K562 (cell line): ENCODE measurements around the gene CBX3. TPM values are rescaled to one million over a fixed set of nuclear protein-coding genes. Genes with fewer than 3 reads are reported as not detected.

Experiments
- ETS2 ChIP-seq: IDR thresholded peaks from 2 replicates; pipeline ENCODE4 v1.6.1; 2016; ENCODE audit warnings: borderline replicate concordance, missing genetic modification characterization, mild to moderate bottlenecking, moderate library complexity, missing compliant biosample characterization; ENCODE audit not compliant: poor library complexity, severe bottlenecking
- ETV5 ChIP-seq: sonication (generic); formaldehyde crosslinking; IDR thresholded peaks from 2 replicates; pipeline ENCODE4 v1.4.0; 2020; ENCODE audit warnings: low read depth, mild to moderate bottlenecking, missing genetic modification reagents
- PCBP1 ChIP-seq: fragments of 200-400 bp; formaldehyde crosslinking; IDR thresholded peaks from 2 replicates; pipeline ENCODE4 v1.6.1; 2018; ENCODE audit warnings: mild to moderate bottlenecking, low read depth, low read length; ENCODE audit not compliant: poor library complexity, severe bottlenecking
- POLR2A ChIP-seq: fragments of 450-650 bp; conservative IDR thresholded peaks from 2 replicates; pipeline ENCODE4 v1.6.1; 2016
- XRCC3 ChIP-seq: fragments of 450-650 bp; IDR thresholded peaks from 2 replicates; pipeline ENCODE4 v1.6.1; 2017; ENCODE audit warnings: mild to moderate bottlenecking, moderate library complexity
- ZNF23 ChIP-seq: fragments of 250-450 bp; sonication (Bioruptor Pico); IDR thresholded peaks from 2 replicates; pipeline ENCODE4 v1.4.0; 2020; ENCODE audit warnings: mild to moderate bottlenecking
- ZNF282 ChIP-seq: sonication (generic); formaldehyde crosslinking; IDR thresholded peaks from 2 replicates; pipeline ENCODE4 v1.8.1; 2023; ENCODE audit warnings: missing genetic modification reagents
- ZNF445 ChIP-seq: fragments of 250-450 bp; sonication (Bioruptor Pico); IDR thresholded peaks from 2 replicates; pipeline ENCODE4 v1.4.0; 2020; ENCODE audit warnings: low read depth, mild to moderate bottlenecking, moderate library complexity
- ZNF584 ChIP-seq: fragments of 200-800 bp; sonication (Bioruptor generic); IDR thresholded peaks from 2 replicates; pipeline ENCODE4 v1.6.1; 2016; ENCODE audit warnings: low read depth, mild to moderate bottlenecking, missing genetic modification characterization, missing compliant biosample characterization
- polyA plus RNA-seq, 8 experiments: library from polyadenylated mRNA; depleted of rRNA in 4 of 8; stranded (reverse) in 5 of 8; unstranded in 3 of 8; fragments of >200 nt; fragmentation: Nextera tagmentation in 2 of 8; fragmentation: Illumina TruSeq in 1 of 8; extraction: Ambion mirVana in 2 of 8; extraction: Trizol in 1 of 8; gene quantifications; 2 replicates each; pipeline versions ENCODE4 v1.2.1 to v1.2.3, GENCODE V29; 2011 to 2014; ENCODE audit warnings: inconsistent platforms in 1 of 8, missing spikeins in 1 of 8
- total RNA-seq, 7 experiments: library from RNA; depleted of rRNA in 6 of 7; stranded (reverse); fragments of >200 nt in 6 of 7; fragmentation: Illumina TruSeq in 2 of 7; extraction: Trizol in 2 of 7; gene quantifications; 2 replicates each; pipeline versions ENCODE4 v1.2.1 to v1.2.3, GENCODE V29; 2011 to 2021; ENCODE audit warnings: low replicate concordance in 1 of 7
- TF ChIP-seq, protein P1 (sequence below): fragments of 250-450 bp; sonication (Bioruptor Pico); IDR thresholded peaks from 2 replicates; pipeline ENCODE4 v1.8.0; 2022; ENCODE audit warnings: inconsistent platforms, mild to moderate bottlenecking, moderate library complexity, borderline replicate concordance
- TF ChIP-seq, protein P2 (sequence below): sonication (generic); formaldehyde crosslinking; IDR thresholded peaks from 2 replicates; pipeline ENCODE4 v1.8.1; 2023; ENCODE audit warnings: mild to moderate bottlenecking, missing genetic modification reagents
- TF ChIP-seq, protein P3 (sequence below): fragments of 250-450 bp; sonication (Bioruptor Pico); IDR thresholded peaks from 2 replicates; pipeline ENCODE4 v1.9.0; 2021; ENCODE audit warnings: mild to moderate bottlenecking, inconsistent platforms
- TF ChIP-seq, protein P4 (sequence below): sonication (generic); formaldehyde crosslinking; IDR thresholded peaks from 2 replicates; pipeline ENCODE4 v1.8.0; 2022; ENCODE audit warnings: mild to moderate bottlenecking, missing genetic modification reagents
- TF ChIP-seq, protein P5 (sequence below): fragments of 450-650 bp; IDR thresholded peaks from one replicate; pipeline ENCODE4 v1.6.1; 2018; ENCODE audit warnings: mild to moderate bottlenecking, moderate library complexity; ENCODE audit not compliant: partially characterized antibody
- TF ChIP-seq, protein P6 (sequence below): sonication (generic); formaldehyde crosslinking; IDR thresholded peaks from 2 replicates; pipeline ENCODE4 v1.8.1; 2022; ENCODE audit warnings: missing genetic modification reagents

Gene CBX3
- total and polyA plus RNA-seq, 9 of the 15 experiments (the other 6 are each of a cell fraction or from before 2014, with no cell fraction given), result 198 to 413 (median 328) TPM

DNA sequence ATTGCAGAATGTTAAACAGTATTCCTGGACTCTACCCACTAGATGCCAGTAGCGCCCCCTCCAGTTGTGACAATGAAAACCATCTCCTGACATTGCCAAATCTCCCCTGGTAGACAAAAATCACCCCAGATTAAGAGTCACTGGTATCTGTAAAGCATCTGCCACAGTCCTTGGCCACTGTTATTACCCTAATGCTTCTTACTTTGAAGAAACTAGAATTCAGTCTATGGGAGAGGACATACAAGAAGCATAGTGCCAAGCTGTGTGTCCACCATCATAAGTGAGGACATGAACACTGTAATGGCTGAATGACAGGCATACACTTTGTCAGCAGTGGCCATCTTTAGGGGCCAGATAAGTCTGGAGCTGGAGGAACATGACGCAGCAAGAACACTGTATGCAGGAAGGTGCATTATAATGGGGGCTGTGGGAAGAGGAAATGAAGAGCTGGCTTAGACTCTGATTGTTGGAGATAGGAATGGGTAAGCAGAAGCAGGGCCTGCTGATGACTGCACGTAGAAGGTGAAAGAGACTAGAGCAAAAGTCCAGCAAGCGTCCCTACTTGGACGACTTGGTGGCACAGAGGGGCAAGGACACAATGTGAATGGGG lies 32.5 kb downstream of the CBX3 start (continued):
- peak; percentile 50; the same call in 1 of the 2 replicates for TF ChIP-seq ZNF445 (CRISPR knock-in tag)
- TF ChIP-seq PCBP1, result no peak
- TF ChIP-seq ZNF584 (CRISPR knock-in tag), result no peak
- TF ChIP-seq ETV5, result peak; percentile 73; the same call in 1 of the 2 replicates
- TF ChIP-seq, protein P1, sequence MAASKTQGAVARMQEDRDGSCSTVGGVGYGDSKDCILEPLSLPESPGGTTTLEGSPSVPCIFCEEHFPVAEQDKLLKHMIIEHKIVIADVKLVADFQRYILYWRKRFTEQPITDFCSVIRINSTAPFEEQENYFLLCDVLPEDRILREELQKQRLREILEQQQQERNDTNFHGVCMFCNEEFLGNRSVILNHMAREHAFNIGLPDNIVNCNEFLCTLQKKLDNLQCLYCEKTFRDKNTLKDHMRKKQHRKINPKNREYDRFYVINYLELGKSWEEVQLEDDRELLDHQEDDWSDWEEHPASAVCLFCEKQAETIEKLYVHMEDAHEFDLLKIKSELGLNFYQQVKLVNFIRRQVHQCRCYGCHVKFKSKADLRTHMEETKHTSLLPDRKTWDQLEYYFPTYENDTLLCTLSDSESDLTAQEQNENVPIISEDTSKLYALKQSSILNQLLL (CRISPR knock-in tag), result no peak
- TF ChIP-seq POLR2A, result peak; percentile 49; the same call in 1 of the 2 replicates
- TF ChIP-seq, protein P2, sequence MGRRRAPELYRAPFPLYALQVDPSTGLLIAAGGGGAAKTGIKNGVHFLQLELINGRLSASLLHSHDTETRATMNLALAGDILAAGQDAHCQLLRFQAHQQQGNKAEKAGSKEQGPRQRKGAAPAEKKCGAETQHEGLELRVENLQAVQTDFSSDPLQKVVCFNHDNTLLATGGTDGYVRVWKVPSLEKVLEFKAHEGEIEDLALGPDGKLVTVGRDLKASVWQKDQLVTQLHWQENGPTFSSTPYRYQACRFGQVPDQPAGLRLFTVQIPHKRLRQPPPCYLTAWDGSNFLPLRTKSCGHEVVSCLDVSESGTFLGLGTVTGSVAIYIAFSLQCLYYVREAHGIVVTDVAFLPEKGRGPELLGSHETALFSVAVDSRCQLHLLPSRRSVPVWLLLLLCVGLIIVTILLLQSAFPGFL (CRISPR knock-in tag), result no peak
- TF ChIP-seq, protein P3, sequence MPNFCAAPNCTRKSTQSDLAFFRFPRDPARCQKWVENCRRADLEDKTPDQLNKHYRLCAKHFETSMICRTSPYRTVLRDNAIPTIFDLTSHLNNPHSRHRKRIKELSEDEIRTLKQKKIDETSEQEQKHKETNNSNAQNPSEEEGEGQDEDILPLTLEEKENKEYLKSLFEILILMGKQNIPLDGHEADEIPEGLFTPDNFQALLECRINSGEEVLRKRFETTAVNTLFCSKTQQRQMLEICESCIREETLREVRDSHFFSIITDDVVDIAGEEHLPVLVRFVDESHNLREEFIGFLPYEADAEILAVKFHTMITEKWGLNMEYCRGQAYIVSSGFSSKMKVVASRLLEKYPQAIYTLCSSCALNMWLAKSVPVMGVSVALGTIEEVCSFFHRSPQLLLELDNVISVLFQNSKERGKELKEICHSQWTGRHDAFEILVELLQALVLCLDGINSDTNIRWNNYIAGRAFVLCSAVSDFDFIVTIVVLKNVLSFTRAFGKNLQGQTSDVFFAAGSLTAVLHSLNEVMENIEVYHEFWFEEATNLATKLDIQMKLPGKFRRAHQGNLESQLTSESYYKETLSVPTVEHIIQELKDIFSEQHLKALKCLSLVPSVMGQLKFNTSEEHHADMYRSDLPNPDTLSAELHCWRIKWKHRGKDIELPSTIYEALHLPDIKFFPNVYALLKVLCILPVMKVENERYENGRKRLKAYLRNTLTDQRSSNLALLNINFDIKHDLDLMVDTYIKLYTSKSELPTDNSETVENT (CRISPR knock-in tag), result no peak
- TF ChIP-seq, protein P4, sequence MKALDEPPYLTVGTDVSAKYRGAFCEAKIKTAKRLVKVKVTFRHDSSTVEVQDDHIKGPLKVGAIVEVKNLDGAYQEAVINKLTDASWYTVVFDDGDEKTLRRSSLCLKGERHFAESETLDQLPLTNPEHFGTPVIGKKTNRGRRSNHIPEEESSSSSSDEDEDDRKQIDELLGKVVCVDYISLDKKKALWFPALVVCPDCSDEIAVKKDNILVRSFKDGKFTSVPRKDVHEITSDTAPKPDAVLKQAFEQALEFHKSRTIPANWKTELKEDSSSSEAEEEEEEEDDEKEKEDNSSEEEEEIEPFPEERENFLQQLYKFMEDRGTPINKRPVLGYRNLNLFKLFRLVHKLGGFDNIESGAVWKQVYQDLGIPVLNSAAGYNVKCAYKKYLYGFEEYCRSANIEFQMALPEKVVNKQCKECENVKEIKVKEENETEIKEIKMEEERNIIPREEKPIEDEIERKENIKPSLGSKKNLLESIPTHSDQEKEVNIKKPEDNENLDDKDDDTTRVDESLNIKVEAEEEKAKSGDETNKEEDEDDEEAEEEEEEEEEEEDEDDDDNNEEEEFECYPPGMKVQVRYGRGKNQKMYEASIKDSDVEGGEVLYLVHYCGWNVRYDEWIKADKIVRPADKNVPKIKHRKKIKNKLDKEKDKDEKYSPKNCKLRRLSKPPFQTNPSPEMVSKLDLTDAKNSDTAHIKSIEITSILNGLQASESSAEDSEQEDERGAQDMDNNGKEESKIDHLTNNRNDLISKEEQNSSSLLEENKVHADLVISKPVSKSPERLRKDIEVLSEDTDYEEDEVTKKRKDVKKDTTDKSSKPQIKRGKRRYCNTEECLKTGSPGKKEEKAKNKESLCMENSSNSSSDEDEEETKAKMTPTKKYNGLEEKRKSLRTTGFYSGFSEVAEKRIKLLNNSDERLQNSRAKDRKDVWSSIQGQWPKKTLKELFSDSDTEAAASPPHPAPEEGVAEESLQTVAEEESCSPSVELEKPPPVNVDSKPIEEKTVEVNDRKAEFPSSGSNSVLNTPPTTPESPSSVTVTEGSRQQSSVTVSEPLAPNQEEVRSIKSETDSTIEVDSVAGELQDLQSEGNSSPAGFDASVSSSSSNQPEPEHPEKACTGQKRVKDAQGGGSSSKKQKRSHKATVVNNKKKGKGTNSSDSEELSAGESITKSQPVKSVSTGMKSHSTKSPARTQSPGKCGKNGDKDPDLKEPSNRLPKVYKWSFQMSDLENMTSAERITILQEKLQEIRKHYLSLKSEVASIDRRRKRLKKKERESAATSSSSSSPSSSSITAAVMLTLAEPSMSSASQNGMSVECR (CRISPR knock-in tag), result no peak
- TF ChIP-seq ZNF282 (CRISPR knock-in tag), result no peak
- TF ChIP-seq, protein P5, sequence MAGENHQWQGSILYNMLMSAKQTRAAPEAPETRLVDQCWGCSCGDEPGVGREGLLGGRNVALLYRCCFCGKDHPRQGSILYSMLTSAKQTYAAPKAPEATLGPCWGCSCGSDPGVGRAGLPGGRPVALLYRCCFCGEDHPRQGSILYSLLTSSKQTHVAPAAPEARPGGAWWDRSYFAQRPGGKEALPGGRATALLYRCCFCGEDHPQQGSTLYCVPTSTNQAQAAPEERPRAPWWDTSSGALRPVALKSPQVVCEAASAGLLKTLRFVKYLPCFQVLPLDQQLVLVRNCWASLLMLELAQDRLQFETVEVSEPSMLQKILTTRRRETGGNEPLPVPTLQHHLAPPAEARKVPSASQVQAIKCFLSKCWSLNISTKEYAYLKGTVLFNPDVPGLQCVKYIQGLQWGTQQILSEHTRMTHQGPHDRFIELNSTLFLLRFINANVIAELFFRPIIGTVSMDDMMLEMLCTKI, result no peak
- TF ChIP-seq, protein P6, sequence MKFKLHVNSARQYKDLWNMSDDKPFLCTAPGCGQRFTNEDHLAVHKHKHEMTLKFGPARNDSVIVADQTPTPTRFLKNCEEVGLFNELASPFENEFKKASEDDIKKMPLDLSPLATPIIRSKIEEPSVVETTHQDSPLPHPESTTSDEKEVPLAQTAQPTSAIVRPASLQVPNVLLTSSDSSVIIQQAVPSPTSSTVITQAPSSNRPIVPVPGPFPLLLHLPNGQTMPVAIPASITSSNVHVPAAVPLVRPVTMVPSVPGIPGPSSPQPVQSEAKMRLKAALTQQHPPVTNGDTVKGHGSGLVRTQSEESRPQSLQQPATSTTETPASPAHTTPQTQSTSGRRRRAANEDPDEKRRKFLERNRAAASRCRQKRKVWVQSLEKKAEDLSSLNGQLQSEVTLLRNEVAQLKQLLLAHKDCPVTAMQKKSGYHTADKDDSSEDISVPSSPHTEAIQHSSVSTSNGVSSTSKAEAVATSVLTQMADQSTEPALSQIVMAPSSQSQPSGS, result no peak
- no peak for TF ChIP-seq ETS2 (tag)
- no peak for TF ChIP-seq ZNF23
- TF ChIP-seq XRCC3, result no peak
